Measurements from ENCODE around the gene SUSD4.

Gene SUSD4

GRCh38 chr1:223208164-223209076, 155.6 kb downstream of the SUSD4 start:
- DNase-seq: no peak

DNA sequence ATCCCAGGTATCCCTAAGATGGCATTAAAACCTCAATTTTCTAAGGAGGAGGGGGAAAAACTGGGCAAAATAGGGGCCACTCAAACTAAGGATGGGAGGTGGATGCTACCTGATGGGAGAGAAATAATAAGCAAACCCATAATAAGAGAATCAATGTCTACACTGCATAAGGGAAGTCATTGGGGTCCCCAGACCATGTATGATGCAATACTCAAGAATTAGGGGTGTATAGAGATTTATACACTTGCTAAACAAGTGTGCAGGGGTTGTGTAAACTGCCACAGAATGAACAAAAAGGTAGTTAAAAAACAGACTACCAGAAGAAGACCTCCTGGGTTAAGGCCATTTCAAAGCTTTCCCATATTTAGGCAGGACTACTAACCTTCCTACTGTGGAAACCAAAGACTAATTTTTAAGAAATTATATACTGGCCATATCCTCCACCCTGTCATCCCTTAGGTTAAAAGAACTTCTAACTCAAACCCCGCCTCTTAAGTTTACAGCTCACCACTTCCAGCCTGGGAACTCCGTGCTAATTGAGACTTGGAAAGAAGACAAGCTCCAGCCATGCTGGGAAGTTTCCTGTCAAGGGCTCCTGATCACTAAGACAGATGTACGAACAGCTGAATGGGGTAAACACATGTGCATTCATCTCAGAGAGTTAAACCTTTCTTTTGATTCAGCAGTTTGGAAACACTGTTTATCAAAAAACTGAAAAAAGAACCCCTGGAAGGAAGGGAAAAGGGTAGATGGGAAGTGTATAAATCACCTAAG, 156.5 kb downstream of the SUSD4 start:
- DNase-seq: no peak

- DNase-seq: no peak
These were observed 159.6 kb downstream of the SUSD4 start for GRCh38 chr1:223204424-223204823.

- no peak for DNase-seq
These were observed 160.3 kb downstream of the SUSD4 start for GRCh38 chr1:223203694-223204093.

DNA sequence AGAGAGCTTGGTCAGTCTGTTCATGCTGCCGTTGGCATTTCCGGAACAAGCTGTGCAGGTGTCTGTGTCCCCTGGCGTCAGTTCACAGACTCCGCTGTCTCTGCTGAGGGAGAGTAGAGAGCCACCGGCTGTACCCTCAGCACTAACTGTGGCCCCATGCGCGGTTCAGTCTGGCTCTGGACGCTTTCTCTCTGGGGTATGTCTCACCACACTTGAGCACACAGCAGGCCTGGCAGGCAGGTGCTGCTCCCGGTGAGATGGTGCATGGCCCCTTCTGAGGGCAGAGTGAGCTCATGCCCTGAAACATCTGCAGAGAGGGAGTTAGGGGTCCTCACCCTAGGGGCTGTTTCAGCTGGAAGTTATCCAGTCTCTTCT, 161.0 kb downstream of the SUSD4 start:
- DNase-seq: no peak

DNA sequence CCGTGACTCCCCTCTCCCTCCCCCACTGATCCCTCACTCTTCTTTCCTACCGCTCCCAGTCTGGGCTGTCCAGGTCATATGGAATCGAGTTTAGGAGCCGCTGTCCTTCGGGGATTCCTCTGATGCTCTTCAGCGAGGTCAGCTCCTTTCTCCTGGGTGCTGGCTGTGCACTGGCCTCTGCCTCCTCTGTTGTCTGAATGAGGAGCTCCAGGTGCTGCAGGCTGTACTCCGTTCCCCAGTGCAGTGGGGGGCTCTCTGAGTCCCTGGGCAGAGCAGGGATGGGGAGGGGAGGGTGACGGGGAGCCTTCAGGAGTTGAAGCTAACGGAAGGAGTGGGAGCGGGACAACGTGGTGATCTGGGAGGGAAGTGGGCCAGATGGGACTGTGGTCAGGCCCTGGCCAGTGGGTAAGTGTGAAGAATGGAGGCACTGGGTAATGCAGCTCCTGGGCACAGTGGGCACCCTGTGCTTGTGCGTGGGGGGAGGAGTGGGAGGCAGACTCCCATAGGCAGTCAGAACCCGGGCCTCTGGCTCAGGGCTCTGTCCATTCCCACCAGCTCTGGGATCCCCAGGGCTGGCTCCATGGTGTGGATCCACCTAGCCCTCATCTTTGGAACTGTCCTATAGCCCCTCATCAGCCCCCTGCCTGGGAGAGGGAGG, 161.5 kb downstream of the SUSD4 start:
- DNase-seq: no peak

- DNase-seq: no peak
These were observed 162.0 kb downstream of the SUSD4 start for GRCh38 chr1:223201967-223202366.

DNA sequence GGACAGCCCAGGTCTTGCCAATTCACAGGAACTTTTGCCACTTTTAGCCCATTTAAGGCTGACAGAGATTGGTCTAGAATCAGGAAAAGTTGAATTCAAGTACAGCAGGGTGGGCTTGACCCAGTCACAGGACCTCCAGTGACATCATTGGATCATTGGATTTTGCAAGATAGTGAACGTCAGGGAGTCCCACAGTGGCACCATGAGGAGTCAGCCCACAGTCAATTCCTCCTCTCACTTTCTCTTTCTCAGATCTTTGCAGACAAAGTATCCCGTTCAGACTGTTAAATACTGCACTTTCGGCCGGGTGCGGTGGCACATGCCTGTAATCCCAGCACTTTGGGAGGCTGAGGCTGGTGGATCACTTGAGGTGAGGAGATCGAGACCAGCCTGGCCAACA, 163.1 kb downstream of the SUSD4 start:
- DNase-seq: no peak

GRCh38 chr1:223199094-223199647, 164.8 kb downstream of the SUSD4 start:
- DNase-seq: no peak

DNA sequence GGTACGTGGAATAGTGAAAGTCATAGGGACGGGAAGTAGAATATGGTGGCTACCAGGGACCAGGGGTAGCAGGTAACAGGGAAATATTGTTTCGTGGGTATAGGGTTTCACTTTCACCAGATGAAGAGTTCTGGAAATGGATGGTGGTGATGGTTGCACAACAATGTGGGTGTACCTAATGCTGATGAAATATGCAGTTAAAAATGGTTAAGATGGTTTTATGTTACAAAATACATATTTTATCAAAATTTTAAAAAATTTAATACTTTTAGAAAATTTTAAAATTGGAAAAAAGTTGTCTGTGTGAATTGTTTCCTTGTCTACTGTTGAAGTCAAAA, 165.4 kb downstream of the SUSD4 start:
- DNase-seq: no peak

GRCh38 chr1:223197923-223198627, 165.9 kb downstream of the SUSD4 start:
- DNase-seq: no peak

DNA sequence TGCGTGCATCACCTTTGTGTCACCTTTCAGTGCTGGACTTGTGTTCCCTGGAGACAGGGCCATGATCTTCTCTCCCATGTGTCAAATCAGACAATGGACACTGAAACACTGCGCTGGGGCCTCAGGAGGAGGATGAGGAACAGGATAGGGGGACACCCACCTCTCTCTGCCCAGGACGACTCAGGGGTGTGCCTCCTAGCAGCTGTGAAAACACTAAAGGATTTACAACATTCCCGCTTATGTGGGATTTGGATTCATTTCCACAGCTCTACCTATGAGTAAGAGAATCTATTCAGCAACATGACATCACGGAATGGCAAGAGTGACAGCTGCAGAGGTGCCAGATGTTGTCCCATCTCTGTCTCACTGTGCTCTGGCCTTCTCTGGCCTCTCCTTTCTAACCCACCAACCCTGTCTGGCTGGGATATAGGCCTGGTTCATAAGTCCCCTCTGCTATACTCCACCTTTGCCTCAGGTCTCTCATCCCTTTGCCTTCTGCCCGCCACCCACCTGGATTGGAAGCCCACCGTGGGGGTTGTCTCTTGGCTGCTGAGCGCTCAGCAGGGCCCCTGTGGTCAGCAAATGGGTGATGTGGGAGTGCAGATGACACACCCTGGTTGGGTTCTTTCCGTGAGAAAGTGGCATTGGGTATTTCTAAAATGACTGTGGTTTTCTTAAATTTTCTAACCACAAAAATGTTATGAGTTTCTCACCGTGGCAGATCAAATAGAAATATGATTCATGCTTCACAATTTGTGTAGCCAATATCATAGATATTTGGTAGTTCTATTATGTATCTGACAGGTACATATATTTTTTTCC, 173.9 kb downstream of the SUSD4 start:
- peak in 4 of 5 experiments; percentile 28 to 93 (median 43) for DNase-seq

DNA sequence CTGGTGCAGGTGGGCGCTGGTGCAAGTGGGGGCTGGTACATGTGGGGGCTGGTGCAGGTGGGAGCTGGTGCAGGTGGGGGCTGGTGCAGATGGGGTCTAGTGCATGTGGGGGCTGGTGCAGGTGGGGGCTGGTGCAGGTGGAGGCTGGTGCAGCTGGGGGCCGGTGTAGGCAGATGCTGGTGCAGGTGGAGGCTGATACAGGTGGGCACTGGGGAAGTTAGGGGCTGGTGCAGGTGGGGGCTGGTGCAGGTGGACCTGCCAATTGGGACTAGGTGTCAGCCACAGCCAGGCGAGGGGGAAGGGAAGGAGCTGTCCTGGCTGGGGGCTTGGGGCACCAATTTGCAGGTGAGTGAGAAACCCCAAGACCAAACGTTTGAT, 174.5 kb downstream of the SUSD4 start:
- DNase-seq: no peak

- DNase-seq: no peak
These were observed 175.2 kb downstream of the SUSD4 start for GRCh38 chr1:223188618-223189356.

GRCh38 chr1:223186800-223187199, 177.2 kb downstream of the SUSD4 start:
- DNase-seq: no peak

DNA sequence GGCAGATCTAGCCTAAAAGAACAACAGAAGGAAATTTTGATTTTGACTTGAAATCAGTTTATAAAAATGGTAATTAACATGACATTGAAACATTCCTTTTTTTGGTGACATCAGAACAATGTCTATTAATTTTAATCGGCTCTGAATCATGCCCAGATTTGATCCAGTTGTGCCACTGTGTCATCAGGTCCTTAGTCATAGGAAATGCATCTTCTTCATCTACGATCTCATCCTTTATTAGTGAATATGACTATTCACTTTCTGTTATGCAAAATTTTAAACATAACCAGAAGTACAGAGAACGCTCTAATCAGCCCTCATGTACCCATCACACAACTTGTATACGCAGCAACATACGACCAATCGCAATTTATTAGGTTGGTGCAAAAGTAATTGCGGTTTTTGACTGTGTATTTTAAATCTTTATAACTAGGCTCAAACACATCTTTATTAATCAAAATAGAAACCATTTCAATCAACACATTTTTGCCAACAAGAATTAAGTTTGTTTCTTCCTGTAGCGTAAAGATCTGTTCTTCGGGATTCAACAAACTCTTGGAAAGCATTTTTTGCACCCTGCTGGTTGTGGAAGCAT, 180.6 kb downstream of the SUSD4 start:
- DNase-seq: no peak

- DNase-seq: no peak
These were observed 183.2 kb downstream of the SUSD4 start for GRCh38 chr1:223180731-223181321.

GRCh38 chr1:223179786-223180185, 184.2 kb downstream of the SUSD4 start:
- no peak for DNase-seq

- DNase-seq: no peak
These were observed 184.7 kb downstream of the SUSD4 start for GRCh38 chr1:223179280-223179679.

- no peak for DNase-seq
These were observed 186.3 kb downstream of the SUSD4 start for GRCh38 chr1:223177681-223178080.

All from T-helper 2 cell (primary cell).